ENCODE results near the gene IL17RD. TPM values are rescaled to one million over a fixed set of nuclear protein-coding genes. Genes with fewer than 3 reads are reported as not detected.

The IL17RD gene
- total RNA-seq, 2 experiments from 2014 or later = 0.02 to 0.14 TPM

DNA sequence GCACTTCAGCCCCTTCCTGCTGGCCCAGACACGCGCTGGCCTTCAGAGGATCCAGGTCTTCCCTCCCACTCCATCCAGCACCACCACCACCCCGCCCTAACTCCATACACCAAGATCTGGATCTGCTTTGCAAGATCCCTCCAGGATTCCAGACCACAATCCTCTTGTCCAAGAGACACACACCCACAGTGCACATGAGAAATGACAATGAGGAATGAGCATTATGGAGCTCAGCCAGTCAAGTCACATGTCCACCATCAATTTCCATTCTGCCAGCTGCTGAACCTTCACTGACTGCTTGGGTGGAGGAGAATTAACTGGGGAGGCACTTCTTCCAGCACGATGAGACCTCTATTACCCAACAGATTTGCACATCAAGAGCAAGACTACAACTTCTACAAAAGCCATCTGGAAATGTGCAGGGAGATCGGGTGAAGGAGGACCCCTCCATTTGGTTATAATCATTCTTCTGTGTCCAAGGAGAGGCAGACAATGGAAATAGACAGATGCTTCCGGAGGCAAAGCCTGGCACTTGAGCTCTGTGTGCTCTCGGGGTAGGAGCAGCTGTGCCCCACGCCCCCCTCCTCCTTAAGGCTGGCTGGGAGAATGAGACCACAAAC lies 117.0 kb downstream of the IL17RD start:
- POLR2A ChIA-PET = no interaction called here
- intact Hi-C loops (cut with micrococcal nuclease) = no loop called here

DNA sequence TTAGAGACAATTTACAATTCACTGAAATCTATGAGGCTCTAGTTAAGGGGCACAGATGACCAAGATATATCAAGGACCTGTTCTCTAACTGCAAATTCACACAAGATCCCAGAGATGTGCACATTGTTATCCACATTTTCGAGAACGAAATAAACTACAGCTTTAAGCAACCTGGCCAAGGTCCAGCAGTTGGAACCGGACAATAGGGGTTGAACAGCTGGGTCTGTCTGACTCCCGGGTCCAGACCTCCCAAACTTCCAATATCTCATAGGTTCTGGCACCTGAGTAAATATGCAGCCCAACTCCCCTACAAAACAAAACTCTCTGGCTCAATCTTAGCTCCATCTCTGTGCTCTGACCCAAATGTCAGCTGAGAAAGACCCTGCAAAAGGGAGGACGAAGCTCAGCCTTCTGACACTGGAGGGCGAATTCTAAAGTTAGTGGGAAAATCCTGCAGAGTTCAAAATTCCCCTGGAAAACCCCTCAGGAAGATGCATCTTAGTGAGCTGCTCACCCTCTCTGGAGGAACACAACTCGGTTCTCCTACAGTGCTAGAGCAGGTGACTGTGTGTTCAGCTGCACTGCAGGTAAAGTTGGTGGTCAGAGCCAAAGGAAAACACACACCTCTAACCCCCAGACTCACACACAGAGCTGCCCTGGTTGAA lies 118.9 kb downstream of the IL17RD start:
- Mint-ChIP-seq H3K27me3 (peaks cover 10% of the 10 kb centered on the region), H3K27ac (no peak overlapping the region), H3K36me3 (no peaks in the 10 kb centered on the region), H3K4me3 (no peak overlapping the region), H3K9me3 (no peaks in the 10 kb centered on the region), H3K4me1 (ENCODE audit: low read depth) (no peaks in the 10 kb centered on the region)
- ChIA-PET POLR2A (no interaction called here), CTCF (interaction anchor here (1.3 kb wide), 1 partner anchor 56 kb away, joined by 4 read pairs; no protein-coding TSS in a partner anchor)
- intact Hi-C loops (cut with micrococcal nuclease) = no loop called here
- DNase-seq = no peak

More for the DNA sequence above, 117.0 kb downstream of the IL17RD start:
- DNase-seq = no peak
- Mint-ChIP-seq H3K27me3 (peaks cover 6% of the 10 kb centered on the region), H3K4me1 (ENCODE audit: low read depth) (no peaks in the 10 kb centered on the region), H3K27ac (no peak overlapping the region), H3K36me3 (no peaks in the 10 kb centered on the region), H3K4me3 (no peak overlapping the region), H3K9me3 (no peaks in the 10 kb centered on the region)
- CTCF ChIA-PET = interaction anchor here (0.6 kb wide), 1 partner anchor 457 kb away, joined by 6 read pairs; no protein-coding TSS in a partner anchor

DNA sequence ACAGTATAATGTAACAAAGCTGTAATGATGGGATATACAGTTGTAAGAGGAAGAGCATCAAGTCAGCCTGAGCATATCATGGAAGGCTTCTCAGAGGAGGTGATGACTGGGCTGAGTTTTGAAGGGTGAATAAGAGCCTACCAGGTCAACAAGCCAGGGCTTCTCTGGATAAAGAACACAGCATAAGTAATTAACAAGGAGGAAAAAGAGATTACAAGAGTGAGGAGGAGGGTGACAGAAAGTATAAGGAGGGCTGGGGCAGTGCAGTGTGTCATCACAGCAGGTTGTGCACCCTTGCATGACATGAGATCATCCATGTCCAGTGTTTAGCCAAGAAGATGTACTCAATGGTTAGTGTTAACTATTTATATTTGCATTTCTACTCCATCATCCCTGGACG lies 121.6 kb downstream of the IL17RD start:
- Mint-ChIP-seq H3K4me1 (ENCODE audit: low read depth) (no peaks in the 10 kb centered on the region), H3K4me3 (no peak overlapping the region), H3K27me3 (peaks cover 19% of the 10 kb centered on the region), H3K27ac (no peak overlapping the region), H3K9me3 (no peaks in the 10 kb centered on the region), H3K36me3 (no peaks in the 10 kb centered on the region)
- intact Hi-C loops (cut with micrococcal nuclease) = no loop called here
- POLR2A ChIA-PET = no interaction called here
- CTCF ChIA-PET = no interaction called here
- DNase-seq = no peak

DNA sequence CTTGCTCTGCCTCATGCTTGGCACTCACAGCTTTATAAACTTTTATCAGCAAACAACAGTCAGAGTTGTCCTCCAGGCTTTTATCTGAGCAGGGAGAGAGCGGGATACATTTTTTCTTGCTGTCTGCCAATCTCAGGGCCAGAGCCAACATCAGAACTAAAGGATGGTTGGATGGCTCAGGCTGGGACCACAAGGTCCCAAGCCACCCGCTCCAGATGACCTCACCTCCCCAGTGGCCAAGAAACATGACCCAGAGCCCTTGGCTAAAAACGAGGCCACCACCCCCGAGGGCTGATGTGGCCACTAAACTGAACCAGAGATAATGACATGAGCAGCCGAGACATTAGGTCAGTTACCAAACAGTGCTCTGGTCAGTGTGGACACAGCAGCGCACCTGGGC lies 123.5 kb downstream of the IL17RD start:
- Mint-ChIP-seq H3K36me3 (no peaks in the 10 kb centered on the region), H3K9me3 (no peaks in the 10 kb centered on the region), H3K27me3 (peaks cover 15% of the 10 kb centered on the region), H3K4me1 (ENCODE audit: low read depth) (no peaks in the 10 kb centered on the region), H3K4me3 (no peak overlapping the region), H3K27ac (no peak overlapping the region)
- intact Hi-C loops (cut with micrococcal nuclease) = no loop called here
- ChIA-PET POLR2A (no interaction called here), CTCF (no interaction called here)
- no peak for DNase-seq

Other genes starting within 250 kb of the IL17RD start
- gene SPATA12, start 104.7 kb downstream of the IL17RD start, total RNA-seq = not detected
- gene HESX1, start 34.6 kb upstream of the IL17RD start, total RNA-seq = 1 to 10 TPM in 1 of 2 experiments, under 1 TPM in 1; 0.90 to 1.3 TPM
- gene APPL1, start 62.4 kb upstream of the IL17RD start, total RNA-seq = 10 to 100 TPM; 34.7 to 34.9 TPM
- not detected for gene ASB14, start 127.3 kb upstream of the IL17RD start, total RNA-seq

All from activated CD4-positive, alpha-beta memory T cell treated with anti-CD3 and anti-CD28 coated beads for 36 hours (primary cell).